Vagina (tissue), 2 donors: ENCODE measurements around the gene ASPG.

Source experiments
- CTCF ChIP-seq, 3 experiments: fragments of 450-650 bp in 2 of 3; fragments of 200-600 bp in 1 of 3; sonication (generic) in 1 of 3; IDR thresholded peaks; one replicate each; pipeline ENCODE4 v1.5.1; 2017 to 2019; ENCODE audit warnings: antibody characterized with exemption in 3 of 3, mild to moderate bottlenecking in 2 of 3, moderate library complexity in 2 of 3
- POLR2A ChIP-seq, 2 donors: fragments of 450-650 bp; IDR thresholded peaks; one replicate each; pipeline ENCODE4 v1.6.1; 2017; ENCODE audit warnings: antibody characterized with exemption in 2 of 2, mild to moderate bottlenecking in 2 of 2, moderate library complexity in 2 of 2
- POLR2AphosphoS5 ChIP-seq, 2 donors: sonication (generic); formaldehyde crosslinking; IDR thresholded peaks; one replicate each; pipeline ENCODE4 v1.9.0; 2017; ENCODE audit warnings: antibody characterized with exemption in 2 of 2, mild to moderate bottlenecking in 2 of 2, low read depth in 1 of 2; ENCODE audit not compliant: insufficient read depth in 1 of 2

GRCh38 chr14:104081261-104081835 lies 4.2 kb upstream of the ASPG start:
- TF ChIP-seq POLR2AphosphoS5 (IDR thresholded peaks at IDR 0.05; ENCODE audit: insufficient read depth in 1 of 2, low read depth in 1 of 2) (no peak), CTCF (IDR thresholded peaks at IDR 0.05) (no peak), POLR2A (IDR thresholded peaks at IDR 0.05) (no peak)
